K562 (cell line): ENCODE measurements around the gene RPTOR. TPM values are rescaled to one million over a fixed set of nuclear protein-coding genes. Genes with fewer than 3 reads are reported as not detected.

Source experiments
- ADNP ChIP-seq: fragments of 200-800 bp; sonication (Bioruptor generic); IDR thresholded peaks from 2 replicates; pipeline ENCODE4 v1.6.1; 2016; ENCODE audit warnings: missing genetic modification characterization, missing compliant biosample characterization
- ASH1L ChIP-seq: fragments of 450-650 bp; IDR thresholded peaks from 2 replicates; pipeline ENCODE4 v1.6.1; 2018; ENCODE audit warnings: borderline replicate concordance, mild to moderate bottlenecking, low read depth; ENCODE audit not compliant: partially characterized antibody
- GABPB2 ChIP-seq: fragments of 250-450 bp; sonication (Bioruptor Pico); conservative IDR thresholded peaks from 2 replicates; pipeline ENCODE4 v1.5.1; 2021; ENCODE audit warnings: mild to moderate bottlenecking
- HMG20B ChIP-seq: fragments of 250-450 bp; sonication (Bioruptor Pico); IDR thresholded peaks from 2 replicates; pipeline ENCODE4 v1.5.0; 2021; ENCODE audit warnings: mild to moderate bottlenecking
- HNRNPUL1 ChIP-seq: fragments of 200-400 bp; formaldehyde crosslinking; IDR thresholded peaks from 2 replicates; pipeline ENCODE4 v1.6.1; 2017; ENCODE audit warnings: low read length
- ILF3 ChIP-seq: fragments of 450-650 bp; IDR thresholded peaks from 2 replicates; pipeline ENCODE4 v1.6.1; 2018; ENCODE audit warnings: antibody characterized with exemption, mild to moderate bottlenecking, moderate library complexity, borderline replicate concordance
- ILK ChIP-seq: fragments of 450-650 bp; IDR thresholded peaks from 2 replicates; pipeline ENCODE4 v1.6.1; 2016; ENCODE audit warnings: missing genetic modification characterization, low read depth, mild to moderate bottlenecking, missing compliant biosample characterization, moderate library complexity, borderline replicate concordance
- IRF2 ChIP-seq: sonication (generic); formaldehyde crosslinking; IDR thresholded peaks from 2 replicates; pipeline ENCODE4 v1.8.1; 2022; ENCODE audit warnings: mild to moderate bottlenecking, missing genetic modification reagents
- KAT8 ChIP-seq: fragments of 450-650 bp; IDR thresholded peaks from 2 replicates; pipeline ENCODE4 v1.6.1; 2016; ENCODE audit warnings: low read depth, mild to moderate bottlenecking
- KLF16 ChIP-seq: IDR thresholded peaks from 2 replicates; pipeline ENCODE4 v1.6.1; 2016; ENCODE audit warnings: antibody characterized with exemption
- MTA2 ChIP-seq: fragments of 450-650 bp; IDR thresholded peaks from 2 replicates; pipeline ENCODE4 v1.6.1; 2016; ENCODE audit warnings: low read depth
- MYBL2 ChIP-seq, 2 experiments: fragments of 450-650 bp in 1 of 2; sonication (generic) in 1 of 2; formaldehyde crosslinking in 1 of 2; IDR thresholded peaks; 2 replicates each; pipeline versions ENCODE4 v1.6.1 to v1.8.1; 2017 to 2022; ENCODE audit warnings: borderline replicate concordance in 1 of 2, inconsistent platforms in 1 of 2, low read depth in 1 of 2, mild to moderate bottlenecking in 1 of 2, missing genetic modification reagents in 1 of 2, moderate library complexity in 1 of 2
- PHF20 ChIP-seq: fragments of 450-650 bp; IDR thresholded peaks from 2 replicates; pipeline ENCODE4 v1.6.1; 2018; ENCODE audit not compliant: partially characterized antibody
- PURB ChIP-seq: sonication (generic); formaldehyde crosslinking; IDR thresholded peaks from 2 replicates; pipeline ENCODE4 v1.9.0; 2021; ENCODE audit warnings: low read depth, mild to moderate bottlenecking, missing genetic modification reagents
- RAD21 ChIP-seq, 2 experiments: fragments of 250-450 bp in 1 of 2; fragments of 450-650 bp in 1 of 2; sonication (Bioruptor Pico) in 1 of 2; formaldehyde crosslinking in 1 of 2; IDR thresholded peaks in 1 of 2; conservative IDR thresholded peaks in 1 of 2; 2 replicates each; pipeline versions ENCODE4 v1.4.0 to v1.8.0; 2020 to 2022; ENCODE audit warnings: mild to moderate bottlenecking in 2 of 2, moderate library complexity in 1 of 2
- RBM25 ChIP-seq: fragments of 200-400 bp; formaldehyde crosslinking; IDR thresholded peaks from 2 replicates; pipeline ENCODE4 v1.6.1; 2018; ENCODE audit warnings: low read length, low read depth, moderate library complexity; ENCODE audit not compliant: severe bottlenecking
- RNF2 ChIP-seq: sonication (generic); IDR thresholded peaks from 2 replicates; pipeline ENCODE4 v1.6.1; 2016
- SMARCA5 ChIP-seq: fragments of 450-650 bp; IDR thresholded peaks from 2 replicates; pipeline ENCODE4 v1.6.1; 2016
- SNRNP70 ChIP-seq: fragments of 200-400 bp; formaldehyde crosslinking; optimal IDR thresholded peaks from 2 replicates; pipeline ENCODE3; 2017; ENCODE audit warnings: low read depth, low read length
- SRSF1 ChIP-seq: fragments of 200-400 bp; formaldehyde crosslinking; IDR thresholded peaks from 2 replicates; pipeline ENCODE4 v1.6.1; 2017; ENCODE audit warnings: mild to moderate bottlenecking, low read depth, low read length, moderate library complexity
- TBP ChIP-seq: optimal IDR thresholded peaks from 2 replicates; pipeline ENCODE3; 2011; ENCODE audit warnings: low read depth, low read length, improper control_type of control experiment
- ZFP36 ChIP-seq: fragments of 150-350 bp; IDR thresholded peaks from 2 replicates; pipeline ENCODE4 v1.6.1; 2018; ENCODE audit warnings: low read length, low read depth; ENCODE audit not compliant: partially characterized antibody
- ZNF24 ChIP-seq: fragments of 450-650 bp; IDR thresholded peaks from 2 replicates; pipeline ENCODE4 v1.6.1; 2016
- ZNF445 ChIP-seq: fragments of 250-450 bp; sonication (Bioruptor Pico); IDR thresholded peaks from 2 replicates; pipeline ENCODE4 v1.4.0; 2020; ENCODE audit warnings: low read depth, mild to moderate bottlenecking, moderate library complexity
- polyA plus RNA-seq, 8 experiments: library from polyadenylated mRNA; depleted of rRNA in 4 of 8; stranded (reverse) in 5 of 8; unstranded in 3 of 8; fragments of >200 nt; fragmentation: Nextera tagmentation in 2 of 8; fragmentation: Illumina TruSeq in 1 of 8; extraction: Ambion mirVana in 2 of 8; extraction: Trizol in 1 of 8; gene quantifications; 2 replicates each; pipeline versions ENCODE4 v1.2.1 to v1.2.3, GENCODE V29; 2011 to 2014; ENCODE audit warnings: inconsistent platforms in 1 of 8, missing spikeins in 1 of 8
- total RNA-seq, 7 experiments: library from RNA; depleted of rRNA in 6 of 7; stranded (reverse); fragments of >200 nt in 6 of 7; fragmentation: Illumina TruSeq in 2 of 7; extraction: Trizol in 2 of 7; gene quantifications; 2 replicates each; pipeline versions ENCODE4 v1.2.1 to v1.2.3, GENCODE V29; 2011 to 2021; ENCODE audit warnings: low replicate concordance in 1 of 7
- TF ChIP-seq, protein P1 (sequence below): sonication (generic); formaldehyde crosslinking; IDR thresholded peaks from 2 replicates; pipeline ENCODE4 v1.8.1; 2023; ENCODE audit warnings: mild to moderate bottlenecking, missing genetic modification reagents
- TF ChIP-seq, protein P2 (sequence below), 2 experiments: fragments of 250-450 bp in 1 of 2; fragments of 450-650 bp in 1 of 2; sonication (Bioruptor Pico) in 1 of 2; IDR thresholded peaks; 2 replicates each; pipeline versions ENCODE4 v1.6.1 to v1.8.0; 2016 to 2021; ENCODE audit warnings: mild to moderate bottlenecking in 2 of 2, moderate library complexity in 2 of 2, missing compliant biosample characterization in 1 of 2, missing genetic modification characterization in 1 of 2
- TF ChIP-seq, protein P3 (sequence below): fragments of 250-450 bp; sonication (Bioruptor Pico); IDR thresholded peaks from 2 replicates; pipeline ENCODE4 v1.5.0; 2021
- TF ChIP-seq, protein P4 (sequence below): fragments of 250-450 bp; sonication (Bioruptor Pico); IDR thresholded peaks from 2 replicates; pipeline ENCODE4 v1.6.1; 2021; ENCODE audit warnings: mild to moderate bottlenecking

The RPTOR gene
- total and polyA plus RNA-seq, 9 of the 15 experiments (the other 6 are each of a cell fraction or from before 2014, with no cell fraction given): 0.24 to 54.1 (median 10.2) TPM

DNA sequence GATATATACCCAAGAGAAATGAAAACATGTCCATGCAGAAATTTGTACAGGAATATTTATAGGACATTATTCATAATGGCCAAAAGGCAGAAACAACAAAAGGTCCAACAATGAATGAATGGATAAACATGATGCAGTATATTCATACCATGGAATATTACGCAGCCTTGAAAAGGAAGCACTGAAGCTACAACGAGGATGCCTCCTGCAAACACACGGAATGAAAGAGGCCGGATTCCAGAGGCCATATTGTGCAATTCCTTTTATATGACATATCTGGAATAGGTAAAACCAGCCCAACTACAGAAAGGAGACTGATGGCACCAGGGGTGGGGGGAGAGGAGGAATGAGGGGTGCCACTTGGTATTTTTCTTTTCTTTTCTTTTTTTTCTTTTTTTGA, 432.5 kb downstream of the RPTOR start (continued):
- TF ChIP-seq RAD21 (CRISPR knock-in tag; conservative IDR thresholded peaks at IDR 0.05 in 1 of 2, IDR thresholded peaks at IDR 0.05 in 1 of 2) (no peak), ILK (tag) (no peak), MYBL2 (IDR thresholded peaks at IDR 0.05; ENCODE audit: low read depth) (no peak), MYBL2 (CRISPR knock-in tag; IDR thresholded peaks at IDR 0.05; ENCODE audit: borderline replicate concordance) (no peak), SMARCA5 (no peak), PURB (CRISPR knock-in tag) (no peak), HMG20B (no peak), RNF2 (no peak), IRF2 (CRISPR knock-in tag) (no peak), ASH1L (no peak), TBP (no peak), RBM25 (peak; percentile 79), ADNP (tag) (no peak), KAT8 (no peak), ILF3 (no peak), ZNF445 (CRISPR knock-in tag) (no peak), KLF16 (no peak), SNRNP70 (no peak), MTA2 (no peak), ZNF24 (peak; percentile 67), SRSF1 (no peak), PHF20 (no peak), HNRNPUL1 (no peak), GABPB2 (no peak), ZFP36 (no peak)
- TF ChIP-seq, protein P1, sequence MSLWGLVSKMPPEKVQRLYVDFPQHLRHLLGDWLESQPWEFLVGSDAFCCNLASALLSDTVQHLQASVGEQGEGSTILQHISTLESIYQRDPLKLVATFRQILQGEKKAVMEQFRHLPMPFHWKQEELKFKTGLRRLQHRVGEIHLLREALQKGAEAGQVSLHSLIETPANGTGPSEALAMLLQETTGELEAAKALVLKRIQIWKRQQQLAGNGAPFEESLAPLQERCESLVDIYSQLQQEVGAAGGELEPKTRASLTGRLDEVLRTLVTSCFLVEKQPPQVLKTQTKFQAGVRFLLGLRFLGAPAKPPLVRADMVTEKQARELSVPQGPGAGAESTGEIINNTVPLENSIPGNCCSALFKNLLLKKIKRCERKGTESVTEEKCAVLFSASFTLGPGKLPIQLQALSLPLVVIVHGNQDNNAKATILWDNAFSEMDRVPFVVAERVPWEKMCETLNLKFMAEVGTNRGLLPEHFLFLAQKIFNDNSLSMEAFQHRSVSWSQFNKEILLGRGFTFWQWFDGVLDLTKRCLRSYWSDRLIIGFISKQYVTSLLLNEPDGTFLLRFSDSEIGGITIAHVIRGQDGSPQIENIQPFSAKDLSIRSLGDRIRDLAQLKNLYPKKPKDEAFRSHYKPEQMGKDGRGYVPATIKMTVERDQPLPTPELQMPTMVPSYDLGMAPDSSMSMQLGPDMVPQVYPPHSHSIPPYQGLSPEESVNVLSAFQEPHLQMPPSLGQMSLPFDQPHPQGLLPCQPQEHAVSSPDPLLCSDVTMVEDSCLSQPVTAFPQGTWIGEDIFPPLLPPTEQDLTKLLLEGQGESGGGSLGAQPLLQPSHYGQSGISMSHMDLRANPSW (CRISPR knock-in tag): no peak
- TF ChIP-seq, protein P2, sequence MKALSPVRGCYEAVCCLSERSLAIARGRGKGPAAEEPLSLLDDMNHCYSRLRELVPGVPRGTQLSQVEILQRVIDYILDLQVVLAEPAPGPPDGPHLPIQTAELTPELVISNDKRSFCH (CRISPR knock-in tag; IDR thresholded peaks at IDR 0.05): no peak
- TF ChIP-seq, protein P2 (tag; IDR thresholded peaks at IDR 0.05): no peak
- TF ChIP-seq, protein P3, sequence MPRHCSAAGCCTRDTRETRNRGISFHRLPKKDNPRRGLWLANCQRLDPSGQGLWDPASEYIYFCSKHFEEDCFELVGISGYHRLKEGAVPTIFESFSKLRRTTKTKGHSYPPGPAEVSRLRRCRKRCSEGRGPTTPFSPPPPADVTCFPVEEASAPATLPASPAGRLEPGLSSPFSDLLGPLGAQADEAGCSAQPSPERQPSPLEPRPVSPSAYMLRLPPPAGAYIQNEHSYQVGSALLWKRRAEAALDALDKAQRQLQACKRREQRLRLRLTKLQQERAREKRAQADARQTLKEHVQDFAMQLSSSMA: no peak
- TF ChIP-seq, protein P4, sequence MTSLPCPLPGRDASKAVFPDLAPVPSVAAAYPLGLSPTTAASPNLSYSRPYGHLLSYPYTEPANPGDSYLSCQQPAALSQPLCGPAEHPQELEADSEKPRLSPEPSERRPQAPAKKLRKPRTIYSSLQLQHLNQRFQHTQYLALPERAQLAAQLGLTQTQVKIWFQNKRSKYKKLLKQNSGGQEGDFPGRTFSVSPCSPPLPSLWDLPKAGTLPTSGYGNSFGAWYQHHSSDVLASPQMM (CRISPR knock-in tag): no peak
